Measurements from ENCODE around the gene PNKD.

Gene PNKD

DNA sequence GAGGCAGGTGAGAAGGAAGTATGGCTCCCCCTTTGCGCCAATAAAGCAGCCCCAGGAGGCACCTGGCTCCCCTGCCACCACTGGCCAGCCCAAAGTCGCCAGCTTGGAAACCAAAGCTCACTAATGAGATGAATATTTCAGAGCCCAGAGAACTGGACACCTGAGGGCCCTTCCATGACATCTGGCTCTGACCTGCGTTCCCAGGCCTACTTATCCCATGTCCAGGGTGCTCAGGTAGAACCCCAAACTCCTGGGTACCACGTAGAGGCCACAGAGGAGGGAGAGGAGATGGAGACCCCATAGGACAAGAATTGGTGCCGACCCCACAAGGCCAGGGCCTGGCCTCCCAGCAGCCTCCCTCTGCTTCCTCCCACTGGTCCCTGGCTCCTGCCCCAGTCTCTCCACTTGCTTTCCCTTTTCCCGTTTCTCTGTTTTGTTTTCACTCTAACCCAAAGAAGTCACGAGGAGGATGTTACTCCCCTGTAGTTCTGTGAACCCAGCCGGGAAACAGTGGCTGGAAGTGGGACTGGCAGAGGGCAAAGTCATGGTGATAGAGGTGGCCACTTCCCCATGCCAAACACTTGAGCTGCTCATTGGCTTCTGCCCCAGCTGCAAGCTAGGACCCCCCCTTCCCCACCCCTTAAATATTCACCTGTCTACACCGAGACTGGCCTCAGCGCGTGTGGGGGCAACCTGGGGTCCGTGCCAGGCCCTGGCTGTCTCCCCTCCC lies 21.2 kb downstream of the PNKD start:
- H3K27ac Mint-ChIP-seq: peak overlapping the region; percentile 82 to 94 (median 94)
- peak overlapping the region; percentile 55 to 84 (median 76) for H3K4me3 Mint-ChIP-seq
- no peaks in the 10 kb centered on the region for H3K36me3 Mint-ChIP-seq (ENCODE audit: low read depth)
- peaks cover 67% of the 10 kb centered on the region for H3K4me1 Mint-ChIP-seq
- H3K27me3 Mint-ChIP-seq (ENCODE audit: low read depth): no peaks in the 10 kb centered on the region
- TF ChIP-seq, protein P1, sequence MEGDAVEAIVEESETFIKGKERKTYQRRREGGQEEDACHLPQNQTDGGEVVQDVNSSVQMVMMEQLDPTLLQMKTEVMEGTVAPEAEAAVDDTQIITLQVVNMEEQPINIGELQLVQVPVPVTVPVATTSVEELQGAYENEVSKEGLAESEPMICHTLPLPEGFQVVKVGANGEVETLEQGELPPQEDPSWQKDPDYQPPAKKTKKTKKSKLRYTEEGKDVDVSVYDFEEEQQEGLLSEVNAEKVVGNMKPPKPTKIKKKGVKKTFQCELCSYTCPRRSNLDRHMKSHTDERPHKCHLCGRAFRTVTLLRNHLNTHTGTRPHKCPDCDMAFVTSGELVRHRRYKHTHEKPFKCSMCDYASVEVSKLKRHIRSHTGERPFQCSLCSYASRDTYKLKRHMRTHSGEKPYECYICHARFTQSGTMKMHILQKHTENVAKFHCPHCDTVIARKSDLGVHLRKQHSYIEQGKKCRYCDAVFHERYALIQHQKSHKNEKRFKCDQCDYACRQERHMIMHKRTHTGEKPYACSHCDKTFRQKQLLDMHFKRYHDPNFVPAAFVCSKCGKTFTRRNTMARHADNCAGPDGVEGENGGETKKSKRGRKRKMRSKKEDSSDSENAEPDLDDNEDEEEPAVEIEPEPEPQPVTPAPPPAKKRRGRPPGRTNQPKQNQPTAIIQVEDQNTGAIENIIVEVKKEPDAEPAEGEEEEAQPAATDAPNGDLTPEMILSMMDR (IDR thresholded peaks at IDR 0.05; ENCODE audit: unreplicated experiment in 3 of 3): no peak
- no peaks in the 10 kb centered on the region for H3K9me3 Mint-ChIP-seq

- H3K36me3 Mint-ChIP-seq (ENCODE audit: low read depth): no peaks in the 10 kb centered on the region
- H3K9me3 Mint-ChIP-seq: no peaks in the 10 kb centered on the region
- H3K27ac Mint-ChIP-seq: peak within 1 kb of the TSS; percentile 70 to 95 (median 87)
- peaks cover 59% of the 10 kb centered on the region for H3K4me1 Mint-ChIP-seq
- TF ChIP-seq, protein P1 (IDR thresholded peaks at IDR 0.05; ENCODE audit: unreplicated experiment in 3 of 3): peak; percentile 94 to 97 (median 96)
- peak within 1 kb of the TSS; percentile 63 to 89 (median 87) for H3K4me3 Mint-ChIP-seq
- H3K27me3 Mint-ChIP-seq (ENCODE audit: low read depth): no peaks in the 10 kb centered on the region
Measured at GRCh38 chr2:218292048-218293014, 22.0 kb downstream of the PNKD start, which contains the start of gene TMBIM1. TMBIM1 (minus strand) TSS chr2:218292503; CDS start chr2:218282141, 10,362 bp downstream.

DNA sequence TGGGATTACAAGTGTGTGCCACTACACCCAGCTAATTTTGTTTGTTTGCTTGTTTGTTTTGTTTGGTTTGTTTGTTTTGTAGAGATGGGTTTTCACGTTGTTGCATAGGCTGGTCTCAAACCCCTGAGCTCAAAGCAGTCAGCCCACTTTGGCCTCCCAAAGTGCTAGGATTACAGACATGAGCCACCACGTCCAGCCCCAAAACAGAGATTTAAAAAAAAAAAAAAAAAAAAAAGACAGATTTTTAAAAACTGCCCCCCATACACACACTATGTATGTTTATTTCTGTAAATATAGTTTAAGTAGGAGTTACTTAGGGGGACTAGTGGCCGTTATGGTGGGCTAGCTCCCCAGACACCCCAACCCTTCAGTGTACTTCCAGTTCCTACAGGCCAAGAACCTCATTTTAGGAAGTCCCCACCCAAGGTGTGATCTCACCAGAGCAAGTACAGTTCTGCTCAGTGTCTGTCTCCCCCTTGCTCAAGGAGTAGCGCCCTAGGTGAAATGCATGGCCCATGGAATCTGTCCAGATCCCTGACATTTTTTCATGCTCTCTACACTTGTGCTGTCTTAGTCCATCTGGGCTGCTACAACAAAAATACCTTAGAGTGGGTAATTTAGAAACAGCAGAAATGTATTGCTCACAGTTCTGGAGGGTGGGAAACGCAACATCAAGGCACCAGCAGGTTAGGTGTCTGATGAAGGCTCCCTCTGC lies 23.6 kb downstream of the PNKD start:
- TF ChIP-seq, protein P1 (IDR thresholded peaks at IDR 0.05; ENCODE audit: unreplicated experiment in 3 of 3): no peak
- Mint-ChIP-seq H3K4me3 (peak overlapping the region; percentile 16 to 53 (median 38)), H3K27me3 (ENCODE audit: low read depth) (no peaks in the 10 kb centered on the region), H3K27ac (peak overlapping the region; percentile 77 to 92 (median 90)), H3K36me3 (ENCODE audit: low read depth) (no peaks in the 10 kb centered on the region), H3K4me1 (peaks cover 54% of the 10 kb centered on the region), H3K9me3 (no peaks in the 10 kb centered on the region)

DNA sequence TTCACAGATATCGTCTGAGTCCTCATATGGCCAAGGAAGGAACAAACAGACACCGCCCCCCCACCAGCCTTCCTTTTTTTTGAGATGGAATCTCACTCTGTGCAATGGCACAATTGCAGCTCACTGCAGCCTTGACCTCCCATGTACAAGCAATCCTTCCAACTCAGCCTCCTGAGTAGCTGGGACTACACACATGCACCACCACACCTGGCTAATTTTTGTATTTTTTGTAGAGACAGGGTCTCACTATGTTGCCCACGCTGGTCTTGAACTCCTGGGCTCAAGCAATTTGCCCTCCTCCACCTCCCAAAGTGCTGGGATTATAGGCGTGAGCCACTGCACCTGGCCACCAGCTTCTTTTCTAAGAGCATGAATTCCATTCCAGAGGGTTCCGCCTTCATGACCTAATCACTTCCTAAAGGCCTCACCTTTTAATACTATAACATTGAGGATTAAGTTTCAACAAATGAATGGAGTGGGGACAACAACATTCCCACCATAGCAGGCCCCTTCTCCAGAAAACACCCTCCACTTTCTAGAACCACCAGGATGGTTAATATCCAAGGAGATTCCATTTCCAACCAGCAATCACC lies 24.2 kb downstream of the PNKD start:
- TF ChIP-seq, protein P1 (IDR thresholded peaks at IDR 0.05; ENCODE audit: unreplicated experiment in 3 of 3): no peak
- H3K27me3 Mint-ChIP-seq (ENCODE audit: low read depth): no peaks in the 10 kb centered on the region

GRCh38 chr2:218295029-218295428 lies 24.7 kb downstream of the PNKD start:
- Mint-ChIP-seq H3K4me1 (peaks cover 47% of the 10 kb centered on the region), H3K27me3 (ENCODE audit: low read depth) (no peaks in the 10 kb centered on the region), H3K9me3 (no peaks in the 10 kb centered on the region), H3K4me3 (peak overlapping the region; percentile 29 to 63 (median 36)), H3K36me3 (ENCODE audit: low read depth) (no peaks in the 10 kb centered on the region), H3K27ac (peak overlapping the region; percentile 77 to 92 (median 90))
- TF ChIP-seq, protein P1 (IDR thresholded peaks at IDR 0.05; ENCODE audit: unreplicated experiment in 3 of 3): no peak

More for the DNA sequence above, 24.2 kb downstream of the PNKD start:
- Mint-ChIP-seq H3K36me3 (ENCODE audit: low read depth) (no peaks in the 10 kb centered on the region), H3K9me3 (no peaks in the 10 kb centered on the region), H3K4me1 (peaks cover 52% of the 10 kb centered on the region), H3K4me3 (peak overlapping the region; percentile 36 to 63 (median 50)), H3K27ac (peak overlapping the region; percentile 77 to 92 (median 90))

All from nephron (organoid).